Vagina (tissue), 2 donors: ENCODE data around the gene PHIP. TPM values are rescaled to one million over a fixed set of nuclear protein-coding genes. Genes with fewer than 3 reads are reported as not detected.

Source experiments
- DNase-seq, 2 donors: peaks; one replicate each; pipeline ENCODE4 v3.0.0-alpha.2; 2017; ENCODE audit errors: extremely low spot score in 2 of 2
- H3K27ac ChIP-seq: fragments of 200-600 bp; sonication (generic); one replicate; pipeline ENCODE4 v1.5.1; 2019
- H3K27me3 ChIP-seq: fragments of 200-600 bp; sonication (generic); one replicate; pipeline ENCODE4 v1.5.1; 2019
- H3K36me3 ChIP-seq, 2 donors: fragments of 200-600 bp; sonication (generic); one replicate each; pipeline ENCODE4 v1.5.1; 2017 to 2019
- H3K4me1 ChIP-seq: fragments of 200-600 bp; sonication (generic); one replicate; pipeline ENCODE4 v1.5.1; 2019
- H3K4me3 ChIP-seq, 2 donors: fragments of 200-600 bp; sonication (generic); 1 replicate in 1 of 2; 2 replicates in 1 of 2; pipeline ENCODE4 v1.5.1; 2016 to 2019
- H3K9me3 ChIP-seq: fragments of 200-600 bp; sonication (generic); one replicate; pipeline ENCODE4 v1.5.1; 2019
- POLR2A ChIP-seq, 2 donors: fragments of 450-650 bp; IDR thresholded peaks; one replicate each; pipeline ENCODE4 v1.6.1; 2017; ENCODE audit warnings: antibody characterized with exemption in 2 of 2, mild to moderate bottlenecking in 2 of 2, moderate library complexity in 2 of 2
- POLR2AphosphoS5 ChIP-seq, 2 donors: sonication (generic); formaldehyde crosslinking; IDR thresholded peaks; one replicate each; pipeline ENCODE4 v1.9.0; 2017; ENCODE audit warnings: antibody characterized with exemption in 2 of 2, mild to moderate bottlenecking in 2 of 2, low read depth in 1 of 2; ENCODE audit not compliant: insufficient read depth in 1 of 2
- intact Hi-C: fragments of 100-400 bp; cut with DNase I; formaldehyde crosslinking; loops from one replicate; pipeline ENCODE4 v1.15.1; 2023
- total RNA-seq: library from RNA; depleted of rRNA; stranded (reverse); fragments of >200 nt; gene quantifications from one replicate; pipeline ENCODE4 v1.2.3, GENCODE V29; 2016
- TF ChIP-seq, protein P1 (sequence below), 3 experiments: fragments of 450-650 bp in 2 of 3; fragments of 200-600 bp in 1 of 3; sonication (generic) in 1 of 3; IDR thresholded peaks; one replicate each; pipeline ENCODE4 v1.5.1; 2017 to 2019; ENCODE audit warnings: antibody characterized with exemption in 3 of 3, mild to moderate bottlenecking in 2 of 3, moderate library complexity in 2 of 3

Gene PHIP
- total RNA-seq, 1 donor from 2014 or later: 32.9 TPM

DNA sequence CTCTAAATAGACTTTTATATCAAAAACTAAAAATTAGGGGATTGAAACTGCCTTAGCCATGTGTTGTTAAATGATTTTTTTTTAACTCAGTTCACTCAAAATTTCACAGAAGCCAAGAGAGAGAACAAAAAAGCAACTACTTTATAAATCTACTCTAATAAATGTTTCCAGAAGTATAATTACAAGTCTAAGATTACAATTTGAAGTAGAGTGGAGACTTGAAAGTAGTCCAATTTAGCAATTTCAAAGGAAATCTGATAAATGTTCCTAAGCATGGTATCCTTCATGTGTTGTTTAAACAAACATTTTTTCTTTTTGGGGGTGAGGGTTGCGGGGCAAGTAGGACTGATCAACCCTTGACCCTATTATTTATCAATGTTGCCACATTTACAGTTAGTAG, 72.6 kb downstream of the PHIP start:
- Histone ChIP-seq H3K4me1 (peaks cover 10% of the 10 kb centered on the region), H3K27me3 (no peaks in the 10 kb centered on the region), H3K36me3 (peaks cover 0 to 23% of the 10 kb centered on the region in 2 donors), H3K9me3 (no peaks in the 10 kb centered on the region), H3K4me3 (no peak overlapping the region), H3K27ac (no peak overlapping the region)
- no peak for DNase-seq
- intact Hi-C loops: no loop called here
- TF ChIP-seq POLR2A (IDR thresholded peaks at IDR 0.05) (no peak), POLR2AphosphoS5 (IDR thresholded peaks at IDR 0.05; ENCODE audit: insufficient read depth in 1 of 2, low read depth in 1 of 2) (no peak)
- TF ChIP-seq, protein P1, sequence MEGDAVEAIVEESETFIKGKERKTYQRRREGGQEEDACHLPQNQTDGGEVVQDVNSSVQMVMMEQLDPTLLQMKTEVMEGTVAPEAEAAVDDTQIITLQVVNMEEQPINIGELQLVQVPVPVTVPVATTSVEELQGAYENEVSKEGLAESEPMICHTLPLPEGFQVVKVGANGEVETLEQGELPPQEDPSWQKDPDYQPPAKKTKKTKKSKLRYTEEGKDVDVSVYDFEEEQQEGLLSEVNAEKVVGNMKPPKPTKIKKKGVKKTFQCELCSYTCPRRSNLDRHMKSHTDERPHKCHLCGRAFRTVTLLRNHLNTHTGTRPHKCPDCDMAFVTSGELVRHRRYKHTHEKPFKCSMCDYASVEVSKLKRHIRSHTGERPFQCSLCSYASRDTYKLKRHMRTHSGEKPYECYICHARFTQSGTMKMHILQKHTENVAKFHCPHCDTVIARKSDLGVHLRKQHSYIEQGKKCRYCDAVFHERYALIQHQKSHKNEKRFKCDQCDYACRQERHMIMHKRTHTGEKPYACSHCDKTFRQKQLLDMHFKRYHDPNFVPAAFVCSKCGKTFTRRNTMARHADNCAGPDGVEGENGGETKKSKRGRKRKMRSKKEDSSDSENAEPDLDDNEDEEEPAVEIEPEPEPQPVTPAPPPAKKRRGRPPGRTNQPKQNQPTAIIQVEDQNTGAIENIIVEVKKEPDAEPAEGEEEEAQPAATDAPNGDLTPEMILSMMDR (IDR thresholded peaks at IDR 0.05): no peak

DNA sequence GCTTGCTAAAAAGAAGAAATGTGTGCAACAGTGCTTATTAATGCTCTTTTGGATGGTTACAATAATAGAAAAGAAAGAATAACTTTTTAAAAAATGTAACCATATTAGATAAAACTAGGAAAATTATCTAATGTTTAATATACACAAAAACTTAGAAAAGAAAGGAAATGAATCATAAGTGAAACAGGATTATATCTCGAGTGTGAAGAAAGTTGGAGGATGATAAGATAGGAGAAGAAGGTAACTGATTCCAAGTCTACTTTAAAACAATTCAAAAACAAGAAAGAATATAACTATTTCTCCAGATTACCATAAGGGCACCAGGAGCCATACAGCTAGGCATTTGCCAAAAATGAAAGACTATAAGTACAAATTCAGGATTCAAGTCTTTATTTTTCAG, 73.0 kb downstream of the PHIP start:
- no peak for DNase-seq
- Histone ChIP-seq H3K9me3 (no peaks in the 10 kb centered on the region), H3K27me3 (no peaks in the 10 kb centered on the region), H3K36me3 (peaks cover 0 to 23% of the 10 kb centered on the region in 2 donors), H3K4me1 (peaks cover 10% of the 10 kb centered on the region), H3K4me3 (no peak overlapping the region), H3K27ac (no peak overlapping the region)
- TF ChIP-seq POLR2A (IDR thresholded peaks at IDR 0.05) (no peak), POLR2AphosphoS5 (IDR thresholded peaks at IDR 0.05; ENCODE audit: insufficient read depth in 1 of 2, low read depth in 1 of 2) (no peak)
- TF ChIP-seq, protein P1 (IDR thresholded peaks at IDR 0.05): no peak
- intact Hi-C loops: no loop called here

DNA sequence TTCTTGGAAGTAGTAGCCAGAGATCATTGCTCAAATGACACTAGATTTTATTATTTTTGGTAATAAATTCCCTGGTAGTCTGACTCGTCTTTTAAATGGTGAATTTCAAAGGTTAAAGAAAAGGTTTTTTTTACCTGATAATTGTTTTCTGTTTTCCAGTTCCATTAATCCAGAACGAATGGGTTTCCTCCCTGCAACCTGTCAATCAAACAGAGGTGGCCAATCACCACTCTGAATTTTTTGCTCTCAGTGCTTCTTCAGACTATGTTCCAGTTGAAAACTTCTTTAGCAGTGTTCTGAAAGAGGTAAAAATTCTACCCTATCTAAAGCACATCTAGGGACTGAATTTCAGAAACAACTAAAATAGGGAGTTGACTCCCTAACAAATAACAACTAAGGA, 73.8 kb downstream of the PHIP start:
- no peak overlapping the region for H3K4me3 ChIP-seq

DNA sequence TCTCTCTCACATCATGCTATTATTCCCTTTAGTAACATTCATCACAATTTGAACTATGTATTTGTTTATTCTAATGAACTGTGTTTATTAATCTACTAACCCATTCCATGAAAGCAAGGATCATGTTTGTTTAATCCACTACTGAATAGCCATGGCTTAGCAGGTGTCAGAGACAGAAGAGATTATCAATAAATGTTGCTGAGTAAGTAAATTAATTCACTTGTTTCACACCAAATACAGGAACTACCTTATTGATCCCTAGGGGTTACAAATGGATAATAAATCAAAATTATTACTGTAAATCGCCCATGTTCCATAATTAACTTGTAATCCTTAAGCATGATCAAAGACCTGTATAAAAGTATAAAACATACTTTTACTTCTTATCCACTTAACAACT, 76.6 kb downstream of the PHIP start:
- Histone ChIP-seq H3K36me3 (peaks cover 0 to 36% of the 10 kb centered on the region in 2 donors), H3K27ac (no peak overlapping the region), H3K4me1 (peaks cover 9% of the 10 kb centered on the region), H3K4me3 (no peak overlapping the region), H3K9me3 (no peaks in the 10 kb centered on the region), H3K27me3 (no peaks in the 10 kb centered on the region)
- intact Hi-C loops: no loop called here
- TF ChIP-seq POLR2AphosphoS5 (IDR thresholded peaks at IDR 0.05; ENCODE audit: insufficient read depth in 1 of 2, low read depth in 1 of 2) (no peak), POLR2A (IDR thresholded peaks at IDR 0.05) (no peak)
- TF ChIP-seq, protein P1 (IDR thresholded peaks at IDR 0.05): no peak
- no peak for DNase-seq

More for the DNA sequence above, 73.8 kb downstream of the PHIP start:
- TF ChIP-seq POLR2A (IDR thresholded peaks at IDR 0.05) (no peak), POLR2AphosphoS5 (IDR thresholded peaks at IDR 0.05; ENCODE audit: insufficient read depth in 1 of 2, low read depth in 1 of 2) (no peak)
- TF ChIP-seq, protein P1 (IDR thresholded peaks at IDR 0.05): no peak
- peaks cover 10% of the 10 kb centered on the region for H3K4me1 ChIP-seq
- DNase-seq: no peak
- intact Hi-C loops: no loop called here
- no peak overlapping the region for H3K27ac ChIP-seq
- H3K36me3 ChIP-seq: peaks cover 0 to 23% of the 10 kb centered on the region in 2 donors
- no peaks in the 10 kb centered on the region for H3K9me3 ChIP-seq
- no peaks in the 10 kb centered on the region for H3K27me3 ChIP-seq

DNA sequence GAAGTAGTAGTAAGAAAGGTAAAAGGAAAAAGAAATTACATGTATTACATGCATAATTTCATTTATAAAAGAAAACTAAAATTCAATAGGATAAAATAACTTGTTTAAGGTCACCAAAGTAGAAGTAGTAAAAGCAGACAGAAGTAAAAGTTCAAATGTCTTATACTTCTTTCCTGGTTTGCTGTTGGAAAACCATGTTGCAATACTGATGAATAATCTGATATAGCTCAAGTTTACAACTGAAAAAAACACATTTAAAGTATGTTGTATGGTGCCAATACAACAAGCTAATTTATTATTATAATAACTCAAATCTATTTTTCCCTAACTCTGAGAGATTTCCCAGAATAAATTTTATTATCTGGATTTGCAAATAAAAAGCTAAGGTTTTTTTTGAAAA, 78.3 kb downstream of the PHIP start:
- Histone ChIP-seq H3K9me3 (no peaks in the 10 kb centered on the region), H3K27me3 (no peaks in the 10 kb centered on the region), H3K4me3 (no peak overlapping the region), H3K4me1 (no peaks in the 10 kb centered on the region), H3K36me3 (peaks cover 0 to 47% of the 10 kb centered on the region in 2 donors), H3K27ac (no peak overlapping the region)
- intact Hi-C loops: no loop called here
- DNase-seq: no peak
- no peak for TF ChIP-seq POLR2A (IDR thresholded peaks at IDR 0.05)
- TF ChIP-seq, protein P1 (IDR thresholded peaks at IDR 0.05): no peak
- no peak for TF ChIP-seq POLR2AphosphoS5 (IDR thresholded peaks at IDR 0.05; ENCODE audit: insufficient read depth in 1 of 2, low read depth in 1 of 2)
